Measurements from ENCODE around the gene MALT1.

Gene MALT1

DNA sequence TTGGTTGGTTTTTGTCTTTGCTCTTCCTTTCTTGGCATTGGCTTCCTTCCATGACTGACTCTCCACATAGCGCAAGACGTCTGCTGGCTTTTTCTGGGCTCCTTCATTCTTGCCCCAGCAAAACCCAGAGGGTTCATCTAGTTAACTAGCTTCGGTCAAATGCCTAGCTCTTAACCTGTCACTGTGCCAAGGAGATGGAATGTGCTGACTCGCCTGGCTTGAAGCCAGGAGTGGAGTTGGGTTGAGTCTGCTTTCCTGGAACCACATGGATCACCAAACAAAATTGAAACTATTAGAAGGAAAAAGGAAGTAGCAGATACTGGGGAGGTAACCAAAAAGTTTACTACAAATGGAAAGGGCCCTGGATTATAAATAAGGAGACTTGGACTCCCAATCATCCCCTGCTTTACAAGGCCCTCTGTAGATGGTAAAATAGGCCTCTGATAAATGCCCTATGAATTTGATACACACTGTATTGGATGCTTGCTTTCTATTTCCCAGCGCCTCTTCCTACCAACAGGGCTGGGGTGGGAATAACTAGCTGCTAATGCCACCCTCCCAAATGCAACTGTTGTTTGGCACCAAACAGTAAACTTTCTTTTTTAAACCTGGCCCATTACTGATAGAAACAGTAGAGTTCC, 11.3 kb downstream of the MALT1 start:
- in situ Hi-C loops (cut with HindIII; ENCODE audit: low pct_unique_long_range_greater_than_20kb, low sequenced_read_pairs) = no loop called here
- no peak for TF ChIP-seq JUND (IDR thresholded peaks at IDR 0.05; ENCODE audit: low read depth)
- peak; percentile 21 to 81 for DNase-seq (ENCODE audit: low read depth in 1 of 2, low spot score in 1 of 2)

GRCh38 chr18:58687871-58688308, 16.6 kb downstream of the MALT1 start:
- in situ Hi-C loops (cut with HindIII; ENCODE audit: low pct_unique_long_range_greater_than_20kb, low sequenced_read_pairs) = no loop called here
- TF ChIP-seq JUND (IDR thresholded peaks at IDR 0.05; ENCODE audit: low read depth) = no peak
- no peak for DNase-seq (ENCODE audit: low read depth in 1 of 2, low spot score in 1 of 2)

DNA sequence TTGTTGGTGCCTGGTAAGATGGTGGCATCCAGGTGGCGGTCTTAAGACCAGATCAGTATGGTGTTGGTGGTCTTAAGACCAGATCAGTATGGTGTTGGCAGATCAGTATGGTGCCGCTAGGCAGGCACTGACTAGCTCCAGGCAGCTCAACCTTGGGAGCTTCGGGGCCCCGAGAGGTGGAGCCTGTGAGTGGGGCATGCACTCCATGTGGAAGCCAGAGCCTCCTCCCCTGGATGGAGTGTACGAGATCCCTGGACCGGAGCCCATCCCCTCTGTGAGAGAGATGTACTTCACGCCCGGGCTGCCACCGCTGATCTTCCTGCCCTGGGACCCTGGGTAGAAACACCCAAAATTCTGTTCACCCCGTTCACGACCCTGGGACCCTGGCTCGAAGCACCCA, 19.0 kb downstream of the MALT1 start:
- no peak for TF ChIP-seq JUND (IDR thresholded peaks at IDR 0.05; ENCODE audit: low read depth)
- no peak for DNase-seq (ENCODE audit: low read depth in 1 of 2, low spot score in 1 of 2)
- in situ Hi-C loops (cut with HindIII; ENCODE audit: low pct_unique_long_range_greater_than_20kb, low sequenced_read_pairs) = no loop called here

GRCh38 chr18:58691256-58691655, 20.0 kb downstream of the MALT1 start:
- no peak for TF ChIP-seq JUND (IDR thresholded peaks at IDR 0.05; ENCODE audit: low read depth)
- in situ Hi-C loops (cut with HindIII; ENCODE audit: low pct_unique_long_range_greater_than_20kb, low sequenced_read_pairs) = no loop called here

DNA sequence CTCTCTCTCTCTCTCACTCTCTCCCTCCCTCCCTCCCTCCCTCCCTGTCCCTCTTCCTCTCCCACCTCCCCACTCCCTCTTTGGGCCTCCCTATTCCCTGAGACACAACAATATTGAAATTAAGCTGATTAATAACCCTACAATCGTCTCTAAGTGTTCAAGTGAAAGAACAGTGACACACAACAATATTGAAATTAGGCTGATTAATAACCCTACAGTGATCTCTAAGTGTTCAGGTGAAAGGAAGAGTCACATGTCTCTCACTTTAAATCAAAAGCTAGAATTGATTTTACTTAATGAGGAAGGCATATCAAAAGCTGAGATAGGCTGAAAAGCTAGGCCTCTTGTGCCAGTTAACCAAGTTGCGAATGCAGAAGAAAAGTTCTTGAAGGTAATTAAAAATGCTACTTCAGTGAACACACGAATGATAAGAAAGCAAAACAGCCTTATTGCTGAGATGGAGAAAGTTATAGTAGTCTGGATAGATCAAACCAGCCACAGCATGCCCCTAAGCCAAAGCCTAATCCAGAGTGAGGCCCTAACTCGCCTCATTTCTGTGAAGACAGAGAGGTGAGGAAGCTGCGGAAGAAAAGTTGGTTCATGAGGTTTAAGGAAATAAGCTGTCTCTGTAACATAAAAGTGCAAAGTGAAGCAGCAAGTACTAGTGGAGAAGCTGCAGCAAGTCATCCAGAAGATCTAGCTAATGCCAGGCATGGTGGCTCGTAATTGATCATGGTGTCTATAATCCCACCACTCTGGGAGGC, 21.3 kb downstream of the MALT1 start:
- no peak for DNase-seq (ENCODE audit: low read depth in 1 of 2, low spot score in 1 of 2)
- TF ChIP-seq JUND (IDR thresholded peaks at IDR 0.05; ENCODE audit: low read depth) = no peak
- in situ Hi-C loops (cut with HindIII; ENCODE audit: low pct_unique_long_range_greater_than_20kb, low sequenced_read_pairs) = no loop called here

More at GRCh38 chr18:58691256-58691655, 20.0 kb downstream of the MALT1 start:
- DNase-seq (ENCODE audit: low read depth in 1 of 2, low spot score in 1 of 2) = no peak

DNA sequence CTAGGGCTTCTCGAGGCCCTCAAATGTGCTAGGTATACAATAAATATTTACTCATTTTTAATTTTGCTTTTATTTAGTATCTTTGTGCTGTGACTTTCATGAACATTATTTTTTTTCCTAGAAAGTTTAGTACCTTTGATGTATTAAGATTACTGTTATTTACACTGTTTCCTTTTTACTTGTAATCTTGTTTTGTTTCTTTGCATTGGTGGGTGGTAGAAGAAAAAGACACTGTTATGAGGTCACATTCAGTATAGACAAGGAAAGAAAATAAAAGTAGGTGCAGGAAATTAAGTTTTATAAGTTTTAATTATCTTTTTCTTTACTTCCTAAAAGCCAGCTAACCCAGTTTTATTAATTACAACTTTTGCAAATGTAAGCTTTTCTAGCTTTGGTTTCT, 23.0 kb downstream of the MALT1 start:
- no peak for DNase-seq (ENCODE audit: low read depth in 1 of 2, low spot score in 1 of 2)
- no peak for TF ChIP-seq JUND (IDR thresholded peaks at IDR 0.05; ENCODE audit: low read depth)
- in situ Hi-C loops (cut with HindIII; ENCODE audit: low pct_unique_long_range_greater_than_20kb, low sequenced_read_pairs) = no loop called here

GRCh38 chr18:58694720-58695468, 23.6 kb downstream of the MALT1 start:
- no peak for TF ChIP-seq JUND (IDR thresholded peaks at IDR 0.05; ENCODE audit: low read depth)
- in situ Hi-C loops (cut with HindIII; ENCODE audit: low pct_unique_long_range_greater_than_20kb, low sequenced_read_pairs) = no loop called here
- DNase-seq (ENCODE audit: low read depth in 1 of 2, low spot score in 1 of 2) = no peak

DNA sequence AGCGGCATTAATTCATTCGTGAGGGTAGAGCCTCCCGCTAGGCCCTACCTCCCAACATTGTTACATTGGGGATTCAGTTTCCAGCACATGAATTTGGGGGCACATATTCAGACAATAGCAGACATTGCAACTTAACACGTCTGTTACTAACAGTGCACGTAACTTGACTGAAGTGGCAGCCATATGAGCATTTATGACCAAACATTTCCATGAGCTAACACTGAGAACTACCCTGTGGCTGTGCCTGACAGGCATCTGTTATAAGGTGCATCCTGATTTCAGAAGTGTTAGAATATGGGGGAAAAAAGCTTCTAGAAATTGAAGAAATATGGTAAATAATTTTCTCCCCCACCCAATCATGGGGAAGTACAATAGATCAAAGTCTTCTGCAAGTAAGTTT, 24.5 kb downstream of the MALT1 start:
- TF ChIP-seq JUND (IDR thresholded peaks at IDR 0.05; ENCODE audit: low read depth) = no peak
- in situ Hi-C loops (cut with HindIII; ENCODE audit: low pct_unique_long_range_greater_than_20kb, low sequenced_read_pairs) = no loop called here
- no peak for DNase-seq (ENCODE audit: low read depth in 1 of 2, low spot score in 1 of 2)

- no peak for DNase-seq (ENCODE audit: low read depth in 1 of 2, low spot score in 1 of 2)
- TF ChIP-seq JUND (IDR thresholded peaks at IDR 0.05; ENCODE audit: low read depth) = no peak
- in situ Hi-C loops (cut with HindIII; ENCODE audit: low pct_unique_long_range_greater_than_20kb, low sequenced_read_pairs) = no loop called here
Observed at GRCh38 chr18:58697146-58697545, 25.9 kb downstream of the MALT1 start.

GRCh38 chr18:58698701-58699193, 27.5 kb downstream of the MALT1 start:
- no peak for DNase-seq (ENCODE audit: low read depth in 1 of 2, low spot score in 1 of 2)
- TF ChIP-seq JUND (IDR thresholded peaks at IDR 0.05; ENCODE audit: low read depth) = no peak
- in situ Hi-C loops (cut with HindIII; ENCODE audit: low pct_unique_long_range_greater_than_20kb, low sequenced_read_pairs) = no loop called here

- in situ Hi-C loops (cut with HindIII; ENCODE audit: low pct_unique_long_range_greater_than_20kb, low sequenced_read_pairs) = no loop called here
- no peak for TF ChIP-seq JUND (IDR thresholded peaks at IDR 0.05; ENCODE audit: low read depth)
- no peak for DNase-seq (ENCODE audit: low read depth in 1 of 2, low spot score in 1 of 2)
Observed at GRCh38 chr18:58699551-58699950, 28.3 kb downstream of the MALT1 start.

- DNase-seq (ENCODE audit: low read depth in 1 of 2, low spot score in 1 of 2) = no peak
- TF ChIP-seq JUND (IDR thresholded peaks at IDR 0.05; ENCODE audit: low read depth) = no peak
- in situ Hi-C loops (cut with HindIII; ENCODE audit: low pct_unique_long_range_greater_than_20kb, low sequenced_read_pairs) = no loop called here
Observed at GRCh38 chr18:58700209-58700608, 28.9 kb downstream of the MALT1 start.

DNA sequence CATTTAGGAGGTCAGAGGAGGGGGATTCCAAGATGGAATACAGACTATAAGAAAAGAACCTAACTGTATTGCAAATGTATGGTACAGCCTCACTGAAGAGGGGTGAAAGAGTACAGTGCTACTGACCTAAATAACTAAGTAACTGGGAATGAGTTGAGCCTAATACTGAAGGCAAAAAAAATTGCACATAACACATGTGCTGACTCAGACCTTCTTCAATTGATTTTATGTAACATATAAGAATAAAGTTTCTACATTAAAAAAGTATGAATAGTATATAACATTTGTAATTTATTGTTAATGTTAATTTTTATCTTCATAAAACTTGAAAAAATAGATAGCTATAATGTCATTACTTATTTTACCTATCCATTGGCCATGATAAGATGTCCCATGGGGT, 41.7 kb downstream of the MALT1 start:
- TF ChIP-seq JUND (IDR thresholded peaks at IDR 0.05; ENCODE audit: low read depth) = no peak
- no peak for DNase-seq (ENCODE audit: low read depth in 1 of 2, low spot score in 1 of 2)
- in situ Hi-C loops (cut with HindIII; ENCODE audit: low pct_unique_long_range_greater_than_20kb, low sequenced_read_pairs) = no loop called here
